GM18909 (cell line): ENCODE measurements around the gene ITFG1.
A peak's percentile ranks its signal among the peaks of the same experiment; 100 is the strongest.
"Not testable (repeated sequence)": the region's sequence is repeated elsewhere in the genome, so short reads cannot be mapped to it uniquely, and the experiment has no call there.

Experiments used
- ATAC-seq: cut with Tn5 transposase; IDR thresholded peaks from one replicate; pipeline ENCODE4 v1.9.1; 2021; ENCODE audit warnings: mild to moderate bottlenecking; ENCODE audit not compliant: unreplicated experiment, poor library complexity

ITFG1 gene

DNA sequence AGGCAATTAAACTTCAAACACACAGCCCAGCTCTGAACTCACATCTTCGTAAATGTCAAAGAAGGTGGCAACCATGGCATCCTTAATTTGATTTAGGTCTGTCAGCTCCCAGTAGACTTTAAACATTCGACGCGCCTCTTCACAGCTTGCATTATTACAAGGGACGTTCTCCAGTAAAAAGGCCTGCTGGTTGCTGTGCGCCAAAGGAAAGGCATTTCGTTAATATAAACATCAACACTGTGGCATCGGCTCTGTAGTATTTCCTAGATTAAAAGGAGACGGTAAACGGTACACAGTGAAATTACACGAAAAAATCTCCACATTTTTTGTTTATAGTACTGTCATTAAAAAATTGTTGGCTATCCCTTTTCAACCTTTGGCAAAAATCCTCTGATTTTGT, 200.4 kb downstream of the ITFG1 start:
- no peak for ATAC-seq

DNA sequence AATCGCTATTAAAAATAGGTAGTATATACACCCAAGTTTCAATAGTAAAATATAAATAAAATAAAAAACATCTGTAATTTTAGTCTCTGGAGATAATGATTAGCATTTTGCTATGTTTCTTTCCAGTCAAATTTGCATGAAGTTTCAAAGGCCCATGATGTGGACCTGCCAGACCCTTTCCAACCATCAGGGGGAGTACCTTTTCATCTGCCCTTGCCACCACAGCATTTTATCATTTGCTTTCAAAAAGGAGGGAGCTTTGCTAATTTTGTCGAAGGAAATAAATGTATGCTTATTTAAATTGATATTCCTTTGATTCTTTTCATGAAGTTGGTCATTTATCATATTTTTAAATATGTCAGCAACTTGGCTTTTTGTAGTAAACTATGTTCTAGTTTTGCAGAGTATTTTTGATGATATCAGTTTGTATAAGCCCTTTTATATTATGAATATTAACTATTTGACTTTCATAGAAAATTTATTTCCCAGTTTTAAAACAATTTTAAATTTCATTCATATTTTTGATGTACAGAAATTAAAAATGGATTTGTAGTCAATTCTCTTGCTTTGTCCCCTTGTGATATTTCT, 201.9 kb downstream of the ITFG1 start:
- peak; percentile 69 for ATAC-seq

DNA sequence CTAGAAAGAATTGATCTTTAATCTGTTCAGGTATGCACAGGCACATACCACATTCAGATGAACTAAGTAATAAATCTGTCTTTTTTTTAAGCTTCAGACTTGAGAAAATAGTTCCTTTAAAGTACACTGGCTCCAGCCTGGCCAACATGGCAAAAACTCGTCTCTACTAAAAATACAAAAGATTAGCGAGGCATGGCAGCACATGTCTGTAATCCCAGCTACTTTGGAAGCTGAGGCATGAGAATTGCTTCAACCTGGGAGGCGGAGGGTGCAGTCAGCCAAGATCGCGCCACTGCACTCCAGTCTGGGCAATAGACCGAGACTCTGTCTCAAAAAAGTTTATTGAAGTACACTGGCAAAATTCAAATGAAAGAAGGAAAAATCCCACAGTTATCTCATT, 206.1 kb downstream of the ITFG1 start:
- no peak for ATAC-seq

DNA sequence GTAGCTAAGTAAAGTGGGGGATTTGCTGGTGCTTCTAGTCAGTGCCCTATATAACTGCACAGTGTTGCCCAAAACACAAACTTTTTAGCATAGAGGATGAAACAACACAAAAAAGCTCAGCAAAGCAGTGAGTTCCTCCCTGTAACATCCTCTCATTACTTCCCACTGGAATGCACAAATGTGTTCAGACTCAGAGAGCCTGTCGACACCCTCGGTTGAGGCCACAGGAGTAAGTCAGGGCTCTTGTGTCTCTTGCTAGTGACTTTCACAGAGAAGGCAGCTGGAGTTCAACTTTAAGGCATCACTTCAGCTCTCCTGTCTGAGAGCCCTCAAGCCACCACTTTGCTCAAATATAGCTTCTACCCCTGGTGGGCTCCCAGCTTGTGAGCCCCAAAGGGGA, 209.9 kb downstream of the ITFG1 start:
- no peak for ATAC-seq

DNA sequence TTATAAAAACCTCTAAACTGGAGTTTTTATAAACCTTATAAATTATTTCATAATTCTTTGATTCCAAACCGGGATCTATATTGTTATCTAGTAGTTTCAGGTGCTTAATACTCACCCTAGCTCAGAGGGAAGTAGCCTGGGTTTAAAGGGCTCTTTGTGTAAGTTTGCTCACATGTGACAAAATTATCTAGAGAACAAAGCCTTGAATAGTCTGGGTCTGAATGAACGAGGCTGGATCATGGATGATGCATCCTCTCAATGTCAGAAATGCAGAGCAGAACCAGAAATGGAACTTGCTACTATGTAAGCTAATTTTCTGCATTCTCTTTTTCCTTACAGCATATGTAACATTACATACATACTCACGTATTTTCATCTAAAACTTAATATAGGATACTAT, 213.2 kb downstream of the ITFG1 start:
- no peak for ATAC-seq

DNA sequence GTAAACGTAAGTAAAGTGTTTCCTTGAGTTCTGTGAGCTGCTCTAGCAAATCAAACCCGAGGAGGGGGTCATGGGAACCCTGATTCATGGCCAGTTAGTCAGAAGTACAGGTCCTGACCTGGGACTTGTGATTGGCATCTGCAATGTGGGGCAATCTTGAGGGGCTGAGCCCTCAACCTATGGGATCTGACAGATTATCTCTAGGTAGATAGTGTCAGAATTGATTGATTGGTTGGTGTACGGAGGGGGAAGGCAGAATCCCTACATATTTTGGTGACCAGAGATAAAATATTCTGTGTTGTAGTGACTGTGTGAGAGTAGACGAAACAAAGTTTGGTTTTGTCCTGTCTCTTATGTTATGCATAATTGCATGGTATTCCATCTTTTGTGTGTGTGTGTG, 216.7 kb downstream of the ITFG1 start:
- ATAC-seq: no peak

DNA sequence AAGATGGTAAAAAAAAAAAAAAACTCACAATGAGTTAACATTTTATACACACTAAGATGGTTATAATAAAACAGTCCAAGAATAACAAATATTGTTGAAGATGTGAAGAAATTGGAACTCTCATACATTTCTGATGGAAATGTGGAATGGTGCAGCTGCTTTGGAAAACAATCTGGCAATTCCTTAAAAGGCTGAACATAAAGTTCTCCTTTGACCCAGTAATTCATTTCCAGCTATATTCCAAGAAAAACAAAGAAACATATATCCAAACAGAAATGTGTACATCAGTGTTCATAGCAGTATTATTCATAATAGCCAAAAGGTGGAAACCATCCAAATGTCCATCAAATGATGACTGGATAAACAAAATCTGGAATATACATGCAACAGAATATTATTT, 219.8 kb downstream of the ITFG1 start:
- no peak for ATAC-seq

DNA sequence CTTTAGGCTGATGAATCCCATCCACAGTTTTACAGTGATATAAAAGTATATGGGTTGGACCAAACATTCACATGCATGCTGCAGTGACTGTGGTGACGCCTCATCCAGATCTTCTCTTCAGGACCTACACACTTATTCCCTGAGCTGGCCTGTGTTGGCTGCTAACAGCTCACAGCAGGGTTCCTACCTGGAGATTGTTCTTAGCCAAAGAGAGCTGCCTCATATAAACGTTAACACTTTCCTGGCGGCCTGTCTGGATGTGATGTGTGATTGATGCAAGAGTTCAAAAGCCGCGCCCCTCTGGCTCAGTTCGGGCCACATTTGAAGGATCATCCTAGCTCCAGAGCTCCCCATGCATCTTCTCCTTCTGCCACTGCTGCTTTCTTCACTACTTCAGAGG, 224.1 kb downstream of the ITFG1 start:
- no peak for ATAC-seq

DNA sequence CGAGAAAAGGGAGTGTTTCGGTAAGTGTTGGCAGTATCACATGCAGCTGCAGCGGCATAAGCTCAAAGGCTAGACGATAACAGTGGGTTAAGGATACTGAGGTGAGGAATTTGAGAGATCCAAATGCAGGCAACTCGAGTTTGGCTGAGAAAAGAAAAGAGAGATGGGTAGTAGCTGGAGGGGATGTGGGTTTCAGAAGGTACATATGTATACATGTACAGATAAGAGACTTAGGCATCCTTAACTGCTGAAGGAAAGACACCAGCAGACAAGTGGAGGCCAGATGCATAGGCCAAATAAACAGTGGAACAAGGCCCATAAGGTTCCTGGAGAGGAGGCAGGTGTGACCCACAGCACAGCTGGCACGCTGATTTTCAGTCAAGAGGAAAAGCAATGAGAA, 230.6 kb downstream of the ITFG1 start:
- no peak for ATAC-seq

DNA sequence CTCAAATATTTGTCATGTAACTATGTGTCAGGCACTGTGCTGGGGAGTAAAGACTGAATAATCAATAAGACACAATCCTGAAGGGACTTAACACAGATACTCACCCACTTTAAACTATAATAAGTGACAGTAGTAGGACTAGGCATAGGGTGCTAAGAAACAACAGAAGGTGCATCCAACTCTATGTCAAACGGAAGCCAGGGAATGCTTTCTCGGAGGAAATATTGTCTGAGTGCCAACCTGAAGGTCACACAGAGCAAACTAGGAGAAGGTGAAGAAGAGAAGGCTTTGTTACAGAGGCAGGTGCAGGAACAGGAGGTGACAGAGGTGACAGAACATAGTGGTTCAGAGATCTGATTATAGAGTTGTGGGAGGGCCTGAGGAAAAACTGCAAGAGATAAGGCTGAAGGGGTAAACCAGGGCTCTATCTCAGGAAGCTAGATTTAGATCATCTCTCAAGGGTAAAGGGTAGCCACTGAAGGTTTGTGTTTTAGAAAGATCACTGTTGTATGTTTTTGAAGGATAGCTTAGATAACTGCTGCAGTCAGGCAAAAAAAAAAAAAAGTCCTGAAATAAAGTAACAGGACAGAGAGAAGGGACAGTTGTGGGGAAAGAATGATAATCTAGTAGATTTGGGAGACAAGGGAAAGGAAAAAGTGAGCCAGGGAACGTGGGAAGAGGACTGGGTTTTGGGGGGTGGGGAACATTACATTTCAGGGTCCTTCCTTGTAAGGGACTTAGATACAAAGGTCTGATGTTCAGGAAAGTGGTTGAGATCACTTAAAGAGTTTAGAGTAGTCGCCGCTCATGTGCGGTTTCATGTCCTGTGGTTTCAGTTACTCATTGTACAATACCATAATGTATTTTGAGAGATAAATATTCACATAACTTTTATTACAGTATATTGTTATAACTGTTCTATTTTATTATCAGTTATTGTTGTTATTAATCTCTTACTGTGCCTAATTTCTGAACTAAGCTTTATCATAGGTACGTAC, 231.5 kb downstream of the ITFG1 start:
- no peak for ATAC-seq

DNA sequence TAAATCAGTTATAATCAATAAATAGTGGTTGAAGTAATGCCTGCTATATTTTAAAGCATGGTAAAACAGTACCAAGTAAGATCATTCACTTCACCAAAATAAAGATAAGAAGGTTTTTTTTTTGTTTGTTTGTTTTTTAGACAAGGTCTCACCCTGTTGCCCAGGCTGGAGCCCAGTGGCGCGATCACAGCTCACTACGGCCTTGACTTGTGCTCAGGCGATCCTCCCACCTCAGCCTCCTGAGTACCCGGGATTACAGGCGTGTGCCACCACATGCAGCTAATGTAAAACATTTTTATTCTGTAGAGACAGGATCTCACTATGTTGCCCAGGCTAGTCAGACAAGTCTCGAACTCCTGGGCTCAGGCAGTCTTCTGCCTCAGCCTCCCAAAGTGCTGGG, 232.6 kb downstream of the ITFG1 start:
- ATAC-seq: no peak

DNA sequence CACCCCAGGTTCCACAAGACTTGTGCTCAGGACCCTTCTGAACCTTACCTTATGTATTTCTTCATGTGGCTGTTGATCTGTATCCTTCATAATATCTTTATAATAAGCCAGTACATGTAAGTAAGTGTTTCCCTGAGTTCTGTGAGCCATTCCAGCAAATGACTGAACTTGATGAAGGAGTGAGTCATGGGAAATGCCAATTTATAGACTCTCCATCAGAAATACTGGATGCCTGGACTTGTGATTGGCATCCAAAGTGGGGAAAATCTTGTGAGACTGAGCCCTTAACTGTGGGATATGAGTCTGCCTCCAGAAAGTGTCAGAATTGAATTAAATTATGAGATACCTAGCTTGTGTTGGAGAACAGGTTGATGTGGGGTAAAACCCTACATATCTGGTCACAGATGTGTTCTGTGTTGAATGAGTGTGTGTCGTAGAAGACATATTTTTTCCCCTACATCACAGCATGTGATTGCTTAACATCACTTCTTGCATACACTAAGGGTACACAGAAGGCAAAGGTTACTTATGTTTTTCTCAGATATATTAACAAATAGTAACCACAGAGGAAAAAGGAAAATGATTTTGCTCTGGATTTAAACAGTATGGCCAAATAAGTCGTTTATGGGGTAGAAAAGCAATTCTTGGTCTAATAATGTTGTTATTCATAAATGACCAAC, 247.0 kb downstream of the ITFG1 start:
- ATAC-seq: no peak

DNA sequence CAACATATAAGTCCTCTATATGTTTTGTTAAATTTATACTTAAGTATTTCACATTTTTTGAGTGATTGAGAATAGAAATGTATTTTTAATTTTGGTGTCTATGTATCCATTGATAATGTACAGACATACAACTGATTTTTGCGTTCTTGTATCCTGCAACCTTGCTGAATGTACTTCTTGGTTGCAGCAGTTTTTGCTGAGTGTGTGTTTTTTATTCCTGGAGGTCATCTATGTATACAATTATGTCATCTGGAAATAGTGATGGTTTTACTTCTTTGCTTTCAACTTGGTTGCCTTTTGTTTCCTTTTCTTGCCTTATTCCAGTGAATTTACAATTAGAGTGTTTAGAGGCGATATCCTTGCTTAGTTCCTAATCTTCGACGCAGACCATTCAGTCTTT, 249.6 kb downstream of the ITFG1 start:
- ATAC-seq: no peak

DNA sequence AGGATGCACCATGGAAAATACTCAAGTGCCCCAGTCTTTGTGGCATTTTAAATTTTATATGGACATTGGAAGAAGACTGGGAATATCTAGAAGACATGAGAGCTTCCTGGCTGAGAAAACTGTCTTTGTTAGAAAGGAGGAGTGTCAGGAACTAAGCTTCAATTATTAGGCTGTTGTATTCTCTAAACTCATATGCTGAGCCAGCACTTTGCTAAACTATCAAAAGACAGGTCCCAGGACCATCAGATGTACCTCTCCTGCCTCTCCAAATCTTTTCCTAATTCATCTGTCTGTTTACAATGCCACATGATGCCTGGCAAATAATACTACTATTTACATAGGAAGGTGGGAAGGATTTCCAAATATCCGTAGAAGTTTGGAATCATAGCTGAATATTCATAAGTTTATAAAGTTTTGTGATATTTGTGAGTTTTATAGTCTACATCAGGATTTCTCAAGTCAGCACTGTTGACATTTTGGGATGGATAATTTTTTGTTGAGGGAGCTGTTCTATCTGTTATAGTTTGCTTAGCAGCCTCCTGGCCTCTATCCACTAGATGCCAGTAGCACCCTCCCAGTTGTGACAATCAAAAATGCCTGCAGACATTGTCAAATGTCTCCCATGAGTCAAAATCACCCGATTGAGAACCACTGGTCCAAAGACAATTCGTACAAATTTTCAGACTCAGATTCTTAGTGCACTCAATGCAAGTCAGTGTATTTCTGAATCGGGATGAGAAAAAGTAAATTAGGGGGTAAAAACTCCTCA, 255.9 kb downstream of the ITFG1 start:
- ATAC-seq: no peak

DNA sequence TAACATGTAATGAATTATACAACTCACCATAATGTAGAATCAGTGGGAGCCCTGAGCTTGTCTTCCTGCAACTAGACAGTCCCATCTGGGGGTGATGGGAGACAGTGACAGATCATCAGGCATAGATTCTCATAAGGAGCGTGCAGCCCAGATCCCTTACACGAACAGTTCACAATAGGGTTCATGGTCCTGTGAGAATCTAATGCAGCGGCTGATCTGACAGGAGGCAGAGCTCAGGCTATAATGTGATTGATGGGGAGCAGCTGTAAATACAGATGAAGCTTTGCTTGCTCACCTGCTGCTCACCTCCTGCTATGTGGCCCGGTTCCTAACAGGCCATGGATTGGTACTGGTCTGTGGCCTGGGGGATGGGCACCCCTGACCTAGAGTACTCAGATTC, 257.4 kb downstream of the ITFG1 start:
- ATAC-seq: not testable (repeated sequence)

DNA sequence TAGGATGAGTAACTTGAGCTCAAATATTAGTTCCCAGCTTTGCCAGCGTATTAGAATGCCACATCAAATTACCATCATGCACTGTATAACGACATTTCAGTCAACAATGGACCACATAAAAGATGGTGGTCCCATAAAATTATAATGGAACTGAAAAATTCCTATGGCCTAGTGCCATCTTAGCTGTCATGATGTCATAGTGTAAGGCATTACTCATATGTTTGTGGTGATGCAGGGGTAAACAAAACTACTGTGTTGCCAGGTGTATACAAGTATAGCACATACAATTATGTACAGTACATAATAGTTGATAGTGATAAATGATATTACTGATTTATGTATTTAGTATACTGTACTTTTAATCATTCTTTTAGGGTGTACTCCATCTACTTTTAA, 262.7 kb downstream of the ITFG1 start:
- no peak for ATAC-seq

DNA sequence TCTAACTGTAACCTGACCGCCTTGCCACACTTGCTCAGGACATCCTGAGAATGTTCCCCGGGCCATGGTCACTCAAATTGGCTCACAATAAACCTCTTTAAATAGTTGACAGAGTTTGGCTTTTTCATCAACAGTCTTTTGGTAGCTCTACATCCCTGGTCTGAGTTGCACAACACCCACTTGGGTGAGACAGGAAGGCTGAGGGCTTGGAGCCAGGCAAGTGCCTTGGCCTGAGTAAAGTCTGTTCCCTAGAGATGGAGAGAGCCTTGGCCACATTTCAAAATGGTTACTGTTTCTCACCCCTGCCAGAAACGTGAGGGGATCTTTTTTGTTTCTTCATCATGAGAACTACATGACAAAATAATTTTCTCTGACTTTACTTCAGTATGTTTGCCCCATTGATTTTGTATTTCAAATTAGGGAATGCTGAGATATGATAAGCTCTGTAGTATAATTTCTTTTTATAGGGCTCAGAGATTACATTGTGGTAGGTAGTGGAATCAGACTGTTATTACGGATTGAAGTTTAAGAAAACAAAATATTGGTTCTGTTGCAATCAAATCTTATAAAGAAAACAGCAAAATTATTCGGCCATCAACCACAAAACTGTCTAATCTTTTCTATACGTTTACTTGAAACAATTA, 263.2 kb downstream of the ITFG1 start:
- no peak for ATAC-seq

DNA sequence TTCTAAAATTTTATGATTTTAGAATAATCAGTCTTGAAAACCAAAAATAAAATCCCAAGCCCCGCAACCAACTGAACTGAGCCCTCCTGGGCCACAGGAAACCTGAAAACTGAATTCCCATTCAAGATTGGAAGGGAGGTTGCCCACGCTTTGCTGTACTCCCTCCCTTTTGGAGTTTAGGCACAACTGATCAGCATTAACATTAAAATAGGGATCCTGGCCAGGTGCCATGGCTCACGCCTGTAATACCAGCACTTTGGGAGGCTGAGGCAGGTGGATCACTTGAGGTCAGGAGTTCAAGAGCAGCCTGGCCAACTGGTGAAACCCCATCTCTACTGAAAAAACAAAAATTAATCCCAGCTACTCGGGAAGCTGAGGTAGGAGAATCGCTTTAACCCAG, 264.4 kb downstream of the ITFG1 start:
- ATAC-seq: no peak

DNA sequence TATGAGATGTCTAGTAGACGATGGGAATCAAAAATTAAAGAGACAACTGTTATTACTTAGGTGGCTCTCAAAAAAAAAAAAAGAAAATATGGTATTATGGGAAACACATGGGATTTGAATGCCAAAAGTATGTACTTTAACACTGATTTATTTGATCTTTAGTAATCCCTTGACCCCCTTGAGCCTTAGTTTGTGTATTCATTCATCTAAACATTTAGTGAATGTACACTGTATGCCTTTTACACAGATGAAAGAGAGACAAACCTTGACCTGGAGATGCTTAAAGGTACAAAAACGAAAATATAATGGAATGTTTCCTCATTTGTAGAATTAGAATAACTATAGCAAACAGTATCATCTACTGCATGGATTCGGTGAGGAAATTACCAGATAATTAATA, 278.5 kb downstream of the ITFG1 start:
- no peak for ATAC-seq

DNA sequence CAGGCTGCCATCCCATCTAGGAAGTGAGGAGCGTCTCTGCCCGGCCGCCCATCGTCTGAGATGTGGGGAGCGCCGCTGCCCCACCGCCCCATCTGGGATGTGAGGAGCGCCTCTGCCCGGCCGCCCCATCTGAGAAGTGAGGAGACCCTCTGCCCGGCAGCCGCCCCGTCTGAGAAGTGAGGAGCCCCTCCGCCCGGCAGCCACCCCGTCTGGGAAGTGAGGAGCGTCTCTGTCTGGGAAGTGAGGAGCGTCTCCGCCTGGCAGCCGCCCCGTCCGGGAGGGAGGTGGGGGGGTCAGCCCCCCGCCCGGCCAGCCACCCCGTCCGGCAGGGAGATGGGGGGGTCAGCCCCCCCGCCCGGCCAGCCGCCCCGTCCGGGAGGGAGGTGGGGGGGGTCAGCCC, 279.8 kb downstream of the ITFG1 start:
- ATAC-seq: not testable (repeated sequence)
